ENCODE results near the gene MBP. TPM values are rescaled to one million over a fixed set of nuclear protein-coding genes. Genes with fewer than 3 reads are reported as not detected.

MBP gene
- total RNA-seq, 1 experiment from 2014 or later = 31.6 TPM

- DNase-seq (ENCODE audit: unreplicated experiment) = no peak
- ChIA-PET CTCF (no interaction called here), POLR2A (no interaction called here)
- no peaks in the 10 kb centered on the region for H3K27me3 Mint-ChIP-seq (ENCODE audit: insufficient read depth, unreplicated experiment)
- no TSS peak for BruUV-seq (replicated peaks)
- TF ChIP-seq CTCF (IDR thresholded peaks at IDR 0.05; ENCODE audit: unreplicated experiment) = no peak
- H3K4me3 Mint-ChIP-seq (ENCODE audit: unreplicated experiment) = no peak overlapping the region
- H3K36me3 Mint-ChIP-seq (ENCODE audit: insufficient read depth, unreplicated experiment) = no peaks in the 10 kb centered on the region
- intact Hi-C loops (cut with micrococcal nuclease) = no loop called here
- no peaks in the 10 kb centered on the region for H3K9me3 Mint-ChIP-seq (ENCODE audit: unreplicated experiment)
- peaks cover 13% of the 10 kb centered on the region for H3K4me1 Mint-ChIP-seq (ENCODE audit: insufficient read depth, unreplicated experiment)
- no peak overlapping the region for H3K27ac Mint-ChIP-seq (ENCODE audit: low read depth, unreplicated experiment)
Measured at GRCh38 chr18:77160515-77160914, 27.9 kb upstream of the MBP start.

GRCh38 chr18:77157312-77157711 lies 24.7 kb upstream of the MBP start:
- POLR2A ChIA-PET = interaction anchor here (1.2 kb wide), 1 partner anchor 25 kb away, joined by 4 read pairs; the partner anchor contains the start of gene MBP
- Mint-ChIP-seq H3K36me3 (ENCODE audit: insufficient read depth, unreplicated experiment) (no peaks in the 10 kb centered on the region), H3K4me1 (ENCODE audit: insufficient read depth, unreplicated experiment) (peaks cover 8% of the 10 kb centered on the region), H3K9me3 (ENCODE audit: unreplicated experiment) (no peaks in the 10 kb centered on the region), H3K27ac (ENCODE audit: low read depth, unreplicated experiment) (no peak overlapping the region), H3K27me3 (ENCODE audit: insufficient read depth, unreplicated experiment) (no peaks in the 10 kb centered on the region), H3K4me3 (ENCODE audit: unreplicated experiment) (no peak overlapping the region)
- CTCF ChIA-PET = interaction anchor here (1.4 kb wide), 1 partner anchor 54 kb away, joined by 3 read pairs; no protein-coding TSS in a partner anchor
- no peak for DNase-seq (ENCODE audit: unreplicated experiment)
- TF ChIP-seq CTCF (IDR thresholded peaks at IDR 0.05; ENCODE audit: unreplicated experiment) = no peak
- intact Hi-C loops (cut with micrococcal nuclease) = no loop called here
- no TSS peak for BruUV-seq (replicated peaks)

- intact Hi-C loops (cut with micrococcal nuclease) = no loop called here
- CTCF ChIA-PET = no interaction called here
- TF ChIP-seq CTCF (IDR thresholded peaks at IDR 0.05; ENCODE audit: unreplicated experiment) = no peak
- Mint-ChIP-seq H3K27me3 (ENCODE audit: insufficient read depth, unreplicated experiment) (peaks cover 11% of the 10 kb centered on the region), H3K4me3 (ENCODE audit: unreplicated experiment) (no peak overlapping the region), H3K4me1 (ENCODE audit: insufficient read depth, unreplicated experiment) (no peaks in the 10 kb centered on the region), H3K27ac (ENCODE audit: low read depth, unreplicated experiment) (no peak overlapping the region), H3K9me3 (ENCODE audit: unreplicated experiment) (no peaks in the 10 kb centered on the region), H3K36me3 (ENCODE audit: insufficient read depth, unreplicated experiment) (no peaks in the 10 kb centered on the region)
- BruUV-seq (replicated peaks) = no TSS peak
- POLR2A ChIA-PET = interaction anchor here (0.7 to 1.1 kb wide), 3 partner anchors 22 to 40 kb away, joined by 3 read pairs; partner anchors contain the start of gene MBP
- DNase-seq (ENCODE audit: unreplicated experiment) = no peak
Measured at GRCh38 chr18:77155031-77155430, 22.4 kb upstream of the MBP start.

- H3K4me3 Mint-ChIP-seq (ENCODE audit: unreplicated experiment) = no peak overlapping the region
- no peaks in the 10 kb centered on the region for H3K9me3 Mint-ChIP-seq (ENCODE audit: unreplicated experiment)
- no peaks in the 10 kb centered on the region for H3K36me3 Mint-ChIP-seq (ENCODE audit: insufficient read depth, unreplicated experiment)
- BruUV-seq (replicated peaks) = no TSS peak
- TF ChIP-seq CTCF (IDR thresholded peaks at IDR 0.05; ENCODE audit: unreplicated experiment) = no peak
- no peak for DNase-seq (ENCODE audit: unreplicated experiment)
- peaks cover 11% of the 10 kb centered on the region for H3K27me3 Mint-ChIP-seq (ENCODE audit: insufficient read depth, unreplicated experiment)
- ChIA-PET CTCF (no interaction called here), POLR2A (no interaction called here)
- intact Hi-C loops (cut with micrococcal nuclease) = no loop called here
- no peak overlapping the region for H3K27ac Mint-ChIP-seq (ENCODE audit: low read depth, unreplicated experiment)
- H3K4me1 Mint-ChIP-seq (ENCODE audit: insufficient read depth, unreplicated experiment) = no peaks in the 10 kb centered on the region
Measured at GRCh38 chr18:77153404-77153803, 20.8 kb upstream of the MBP start.
